ENCODE data around the gene USP3.

DNA sequence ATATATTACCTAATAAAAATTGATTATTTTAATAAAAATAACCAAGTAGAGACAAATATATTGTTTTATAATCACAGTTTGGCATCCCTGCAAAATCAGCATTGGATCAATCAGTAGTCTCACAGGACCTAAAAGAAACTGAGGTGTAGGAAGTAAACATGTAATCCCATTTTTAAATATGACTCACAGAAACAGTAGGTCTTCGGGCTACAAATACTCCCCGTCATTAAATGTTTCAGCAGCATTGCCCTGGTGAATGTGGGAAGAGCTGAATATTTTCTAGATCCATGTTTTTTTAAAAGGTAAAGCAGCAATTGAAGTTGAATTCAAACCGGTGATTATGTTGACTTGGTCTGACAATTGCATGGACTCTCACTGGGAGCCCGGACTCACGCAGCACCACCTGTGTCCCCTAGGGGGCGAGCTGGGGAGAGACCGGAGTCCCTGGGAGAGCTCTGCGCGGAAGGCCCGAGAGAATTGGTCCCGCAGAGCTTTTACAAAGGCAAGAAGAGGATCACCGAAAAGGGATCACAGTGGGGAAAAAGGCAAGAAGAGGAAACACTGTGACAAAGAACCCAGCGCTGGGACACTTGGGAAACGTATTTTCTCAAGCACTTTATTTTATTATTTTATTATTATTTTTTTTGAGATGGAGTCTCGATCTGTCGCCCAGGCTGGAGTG, 17.2 kb upstream of the USP3 start:
- peak; percentile 76 for TF ChIP-seq FOXP2 (optimal IDR thresholded peaks at IDR 0.05; ENCODE audit: borderline replicate concordance, extremely low read depth, extremely low read length, insufficient read depth)
- no peak for TF ChIP-seq SIN3A (IDR thresholded peaks at IDR 0.05; ENCODE audit: borderline replicate concordance, insufficient read depth, low read length)
- TF ChIP-seq POLR2AphosphoS5 (IDR thresholded peaks at IDR 0.05; ENCODE audit: low read depth, low read length): no peak
- TF ChIP-seq, protein P1, sequence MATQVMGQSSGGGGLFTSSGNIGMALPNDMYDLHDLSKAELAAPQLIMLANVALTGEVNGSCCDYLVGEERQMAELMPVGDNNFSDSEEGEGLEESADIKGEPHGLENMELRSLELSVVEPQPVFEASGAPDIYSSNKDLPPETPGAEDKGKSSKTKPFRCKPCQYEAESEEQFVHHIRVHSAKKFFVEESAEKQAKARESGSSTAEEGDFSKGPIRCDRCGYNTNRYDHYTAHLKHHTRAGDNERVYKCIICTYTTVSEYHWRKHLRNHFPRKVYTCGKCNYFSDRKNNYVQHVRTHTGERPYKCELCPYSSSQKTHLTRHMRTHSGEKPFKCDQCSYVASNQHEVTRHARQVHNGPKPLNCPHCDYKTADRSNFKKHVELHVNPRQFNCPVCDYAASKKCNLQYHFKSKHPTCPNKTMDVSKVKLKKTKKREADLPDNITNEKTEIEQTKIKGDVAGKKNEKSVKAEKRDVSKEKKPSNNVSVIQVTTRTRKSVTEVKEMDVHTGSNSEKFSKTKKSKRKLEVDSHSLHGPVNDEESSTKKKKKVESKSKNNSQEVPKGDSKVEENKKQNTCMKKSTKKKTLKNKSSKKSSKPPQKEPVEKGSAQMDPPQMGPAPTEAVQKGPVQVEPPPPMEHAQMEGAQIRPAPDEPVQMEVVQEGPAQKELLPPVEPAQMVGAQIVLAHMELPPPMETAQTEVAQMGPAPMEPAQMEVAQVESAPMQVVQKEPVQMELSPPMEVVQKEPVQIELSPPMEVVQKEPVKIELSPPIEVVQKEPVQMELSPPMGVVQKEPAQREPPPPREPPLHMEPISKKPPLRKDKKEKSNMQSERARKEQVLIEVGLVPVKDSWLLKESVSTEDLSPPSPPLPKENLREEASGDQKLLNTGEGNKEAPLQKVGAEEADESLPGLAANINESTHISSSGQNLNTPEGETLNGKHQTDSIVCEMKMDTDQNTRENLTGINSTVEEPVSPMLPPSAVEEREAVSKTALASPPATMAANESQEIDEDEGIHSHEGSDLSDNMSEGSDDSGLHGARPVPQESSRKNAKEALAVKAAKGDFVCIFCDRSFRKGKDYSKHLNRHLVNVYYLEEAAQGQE (IDR thresholded peaks at IDR 0.05; ENCODE audit: insufficient read depth in 1 of 2, low read depth in 2 of 2, low read length in 2 of 2): no peak
- TF ChIP-seq TAF1 (IDR thresholded peaks at IDR 0.05; ENCODE audit: borderline replicate concordance, insufficient read depth, low read length): no peak

Data from PFSK-1 (cell line).